ENCODE measurements around the gene MIS18A.
"Not testable (repeated sequence)": the region's sequence is repeated elsewhere in the genome, so short reads cannot be mapped to it uniquely, and the experiment has no call there.

The MIS18A gene

DNA sequence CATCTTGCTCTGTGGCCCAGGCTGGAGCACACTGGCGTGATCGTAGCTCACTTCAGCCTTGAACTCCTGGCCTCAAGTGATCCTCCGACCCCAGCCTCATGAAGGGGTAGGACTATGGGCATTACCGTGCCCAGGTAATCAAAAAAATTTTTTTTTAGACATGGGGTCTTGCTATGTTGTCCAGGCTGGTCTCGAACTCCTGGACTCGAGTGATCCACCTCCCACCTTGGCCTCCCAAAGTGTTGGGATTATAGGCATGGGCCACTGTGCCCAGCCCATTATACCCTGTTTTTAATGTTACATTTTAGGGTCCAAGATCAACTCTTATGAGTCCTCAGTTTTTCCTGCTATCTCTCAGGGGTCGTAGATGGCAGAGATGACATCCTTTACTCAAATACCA, 26.1 kb upstream of the MIS18A start:
- DNase-seq (ENCODE audit: low read depth) = no peak

DNA sequence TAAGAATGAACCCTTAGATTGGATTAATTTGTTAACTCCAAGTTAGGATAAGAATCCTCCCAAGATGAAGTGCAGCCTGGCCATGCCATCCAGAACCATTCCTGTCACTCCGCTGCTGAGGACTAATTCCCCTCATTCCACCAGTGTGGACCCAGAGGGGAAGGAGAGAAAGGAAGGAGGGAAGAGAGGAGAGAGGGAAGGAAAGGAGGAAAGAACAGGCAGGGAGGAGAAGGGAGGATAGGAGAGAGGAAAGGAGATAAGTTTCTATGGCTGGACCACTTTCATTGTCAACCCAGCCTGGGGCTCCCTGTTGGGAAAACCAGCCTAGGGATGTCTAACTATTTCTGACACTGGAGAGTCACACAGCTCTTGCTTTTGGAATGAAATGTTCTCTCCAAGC, 24.5 kb upstream of the MIS18A start:
- no peak for DNase-seq (ENCODE audit: low read depth)

DNA sequence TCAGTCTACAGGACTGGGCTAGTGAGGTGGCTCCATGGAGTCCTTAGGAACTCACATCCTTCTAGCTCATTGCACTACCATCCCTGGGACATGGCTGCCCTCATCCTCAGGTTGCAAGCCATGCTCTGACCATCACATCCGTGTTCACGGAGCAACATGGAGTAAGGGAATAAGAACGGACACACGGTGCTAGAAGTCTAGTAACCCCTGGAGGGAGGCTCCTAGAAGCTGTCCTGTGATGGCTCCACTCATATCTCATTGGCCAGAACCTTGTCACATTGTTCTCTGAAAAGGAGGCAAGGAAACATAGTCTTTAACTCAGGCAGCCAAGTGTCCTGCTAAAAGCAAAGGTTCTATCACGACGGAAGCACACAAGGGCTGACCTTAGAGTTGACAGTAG, 23.7 kb upstream of the MIS18A start:
- DNase-seq (ENCODE audit: low read depth) = no peak

DNA sequence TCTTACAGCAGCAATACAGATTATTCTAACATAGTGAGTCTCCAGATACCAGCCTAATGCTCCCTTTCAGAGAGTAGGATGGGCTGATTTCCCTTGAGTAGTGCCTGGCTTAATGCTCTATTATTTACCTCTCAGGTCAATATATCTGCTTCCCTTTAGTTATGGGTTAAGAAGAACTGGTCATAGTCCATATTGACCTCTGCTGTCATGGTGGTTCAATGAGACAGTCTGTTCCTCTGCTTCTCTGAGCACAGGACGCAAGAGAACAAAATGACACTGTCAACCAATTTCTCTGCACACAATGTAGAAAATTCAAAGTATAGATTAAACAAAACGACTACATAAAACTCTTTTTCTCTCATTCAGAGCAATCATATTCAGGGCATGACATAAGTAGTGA, 22.7 kb upstream of the MIS18A start:
- DNase-seq (ENCODE audit: low read depth) = no peak

DNA sequence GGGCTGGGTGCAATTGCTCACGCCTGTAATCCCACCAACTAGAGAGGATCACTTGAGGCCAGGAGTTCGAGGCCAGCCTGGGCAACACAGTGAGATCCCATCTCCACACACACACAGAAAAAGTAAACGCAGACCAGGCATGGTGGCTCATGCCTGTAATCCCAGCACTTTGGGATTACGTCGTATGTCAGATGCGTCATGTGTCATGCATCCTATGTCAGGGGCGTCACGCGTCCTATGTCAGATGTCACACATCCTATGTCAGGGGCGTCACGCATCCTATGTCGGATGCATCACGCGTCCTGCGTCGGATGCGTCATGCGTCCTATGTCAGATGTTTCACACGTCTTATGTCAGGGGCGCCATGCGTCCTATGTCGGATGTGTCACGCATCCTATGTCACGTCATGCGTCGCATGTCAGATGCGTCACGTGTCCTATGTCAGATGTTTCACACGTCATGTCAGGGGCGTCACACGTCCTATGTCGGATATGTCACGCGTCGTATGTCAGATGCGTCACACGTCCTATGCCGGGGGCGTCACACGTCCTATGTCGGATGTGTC, 21.4 kb upstream of the MIS18A start:
- DNase-seq (ENCODE audit: low read depth) = no peak

DNA sequence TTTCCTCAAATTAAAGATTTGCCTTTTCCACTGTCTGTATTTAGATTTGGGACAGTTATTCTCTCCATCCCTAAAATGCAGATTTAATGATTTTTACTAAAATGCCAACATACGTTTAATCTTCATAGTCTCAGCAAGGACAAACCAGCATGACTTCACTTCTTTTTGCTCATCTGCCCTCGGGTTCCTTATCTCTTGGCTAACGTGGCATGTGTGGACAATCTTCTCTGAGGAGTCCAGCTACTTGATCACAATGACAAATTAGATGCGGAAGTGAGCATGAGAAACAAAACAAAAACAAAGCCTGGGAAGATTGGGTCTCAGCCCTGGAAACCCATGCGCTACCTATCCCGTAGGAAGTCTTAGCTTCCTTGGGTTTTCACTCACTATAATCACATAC, 20.8 kb upstream of the MIS18A start:
- DNase-seq (ENCODE audit: low read depth) = no peak

DNA sequence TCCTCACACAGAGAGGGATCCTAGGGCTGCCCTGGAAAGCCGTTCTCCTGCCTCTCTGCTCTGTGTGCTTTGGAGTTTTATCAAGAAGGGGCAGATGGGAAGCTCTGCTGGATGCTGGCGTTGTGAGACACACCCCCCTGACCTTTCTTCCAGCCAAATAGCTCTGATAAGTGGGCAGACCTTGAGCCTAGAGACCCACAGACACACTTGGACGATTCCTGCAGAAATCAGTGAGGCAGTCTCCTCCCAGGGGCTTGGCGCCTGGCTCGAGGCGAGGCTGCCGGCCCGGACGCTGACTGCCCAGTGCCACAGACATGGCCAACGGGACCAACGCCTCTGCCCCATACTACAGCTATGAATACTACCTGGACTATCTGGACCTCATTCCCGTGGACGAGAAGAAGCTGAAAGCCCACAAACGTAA, 19.8 kb upstream of the MIS18A start, which contains the start of gene MRAP:
Gene MRAP, plus strand, starts transcription at position 198 of the 424 bp plus-strand sequence. Its CDS starts 117 bp downstream, at position 315.
- no peak for DNase-seq (ENCODE audit: low read depth)

DNA sequence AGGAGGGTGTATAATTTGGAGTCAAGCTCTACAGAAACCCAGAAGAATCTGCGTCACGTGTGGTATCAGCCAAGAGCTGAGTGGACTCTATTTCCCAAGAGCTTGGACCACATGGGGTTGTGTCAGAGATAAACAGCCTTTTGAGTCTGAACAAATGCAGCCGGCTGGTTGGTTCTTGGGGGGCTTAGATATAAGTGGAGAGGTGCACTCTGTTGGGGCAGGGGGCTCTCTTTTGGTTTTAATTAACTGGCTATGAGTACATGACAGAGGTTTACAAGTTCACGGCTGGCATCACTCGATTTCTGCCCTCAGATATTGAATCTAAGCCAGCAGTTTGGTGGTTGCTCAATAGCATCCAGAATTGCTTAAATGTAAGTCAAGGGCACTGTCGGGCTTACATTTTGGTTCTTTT, 19.3 kb upstream of the MIS18A start:
- no peak for DNase-seq (ENCODE audit: low read depth)

DNA sequence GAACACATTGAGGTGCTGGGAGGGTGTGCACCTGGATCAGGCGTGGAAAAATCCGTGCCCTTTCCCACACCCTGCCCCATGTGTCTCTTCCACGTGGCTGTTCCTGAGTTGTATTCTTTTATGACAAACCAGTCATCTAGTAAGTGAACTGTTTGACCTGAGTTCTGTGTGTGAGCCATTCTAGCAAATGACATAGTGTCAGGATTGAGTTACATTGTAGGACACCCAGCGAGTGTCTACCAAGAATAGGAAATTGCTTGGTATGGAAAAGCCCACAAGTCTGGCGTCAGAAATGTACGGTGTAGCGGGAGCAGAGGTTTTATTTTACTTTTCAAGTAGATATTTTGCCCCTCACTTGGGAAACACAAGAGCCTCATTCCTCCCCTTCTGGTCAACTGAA, 18.6 kb upstream of the MIS18A start:
- no peak for DNase-seq (ENCODE audit: low read depth)

DNA sequence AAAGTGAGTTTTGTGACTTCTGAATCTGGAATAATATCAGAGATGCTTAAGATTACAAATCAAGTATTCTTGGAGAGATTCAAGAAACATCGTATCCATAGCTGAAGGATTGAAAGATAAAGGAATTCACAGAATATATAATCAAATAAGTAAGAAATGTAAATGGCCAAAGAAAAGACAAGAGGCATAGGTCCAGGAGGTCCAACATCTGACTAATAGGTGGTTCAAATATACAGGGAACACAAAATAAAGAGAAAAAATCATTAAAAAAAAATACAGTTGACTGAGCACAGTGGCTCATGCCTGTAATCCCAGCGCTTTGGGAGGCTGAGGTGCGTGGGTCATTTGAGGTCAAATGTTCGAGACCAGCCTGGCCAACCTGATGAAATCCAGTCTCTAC, 6.6 kb upstream of the MIS18A start:
- DNase-seq (ENCODE audit: low read depth) = no peak

DNA sequence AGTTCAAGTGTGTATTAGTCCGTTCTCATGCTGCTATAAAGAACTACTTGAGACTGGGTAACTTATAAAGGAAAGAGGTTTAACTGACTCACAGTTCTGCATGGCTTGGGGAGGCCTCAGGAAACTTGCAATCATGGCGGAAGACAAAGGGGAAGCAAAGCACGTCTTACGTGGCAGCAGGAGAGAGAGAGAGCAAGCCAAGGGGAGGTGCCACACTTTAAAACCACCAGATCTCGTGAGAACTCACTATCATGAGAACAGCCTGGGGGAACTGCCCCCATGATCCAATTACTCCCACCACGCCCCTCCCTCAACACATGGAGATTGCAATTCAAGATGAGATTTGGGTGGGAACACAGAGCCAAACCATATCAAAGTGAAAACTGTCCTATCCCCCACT, 4.1 kb upstream of the MIS18A start:
- no peak for DNase-seq (ENCODE audit: low read depth)

DNA sequence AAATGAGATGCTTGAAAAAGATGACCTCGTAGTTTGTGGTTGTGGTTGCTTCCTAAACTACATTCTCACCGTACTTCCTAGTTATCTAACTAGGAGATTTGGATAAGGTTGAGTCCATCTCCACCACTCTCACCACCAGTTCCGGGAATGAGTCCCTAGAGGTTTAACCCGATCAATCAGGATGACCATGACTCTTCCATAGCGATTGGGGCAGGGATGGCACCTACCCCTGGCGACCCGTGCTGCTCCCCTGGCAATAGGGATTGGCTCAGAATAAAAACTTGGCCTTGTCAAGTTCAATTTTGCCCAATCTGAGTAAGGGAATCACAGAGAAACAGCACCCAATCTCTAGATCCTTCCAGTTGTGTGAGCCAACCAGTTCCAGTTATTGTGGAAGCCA, 2.7 kb upstream of the MIS18A start:
- DNase-seq (ENCODE audit: low read depth) = no peak

DNA sequence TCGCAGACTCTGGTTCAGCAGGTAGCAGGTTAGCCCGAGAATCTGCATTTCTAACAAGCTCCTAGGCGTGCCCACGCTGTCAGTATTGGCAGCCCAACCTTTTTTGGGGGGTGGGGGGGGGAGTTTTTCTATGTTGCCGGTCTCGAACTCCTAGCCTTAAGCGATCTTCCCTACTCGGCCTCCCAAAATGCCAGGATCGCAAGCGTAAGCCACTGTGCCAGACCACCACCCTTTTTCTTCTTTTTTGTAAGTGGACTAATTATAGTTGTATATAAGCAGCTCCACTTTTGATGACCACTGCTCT, 480 bp upstream of the MIS18A start:
- no peak for DNase-seq (ENCODE audit: low read depth)

DNA sequence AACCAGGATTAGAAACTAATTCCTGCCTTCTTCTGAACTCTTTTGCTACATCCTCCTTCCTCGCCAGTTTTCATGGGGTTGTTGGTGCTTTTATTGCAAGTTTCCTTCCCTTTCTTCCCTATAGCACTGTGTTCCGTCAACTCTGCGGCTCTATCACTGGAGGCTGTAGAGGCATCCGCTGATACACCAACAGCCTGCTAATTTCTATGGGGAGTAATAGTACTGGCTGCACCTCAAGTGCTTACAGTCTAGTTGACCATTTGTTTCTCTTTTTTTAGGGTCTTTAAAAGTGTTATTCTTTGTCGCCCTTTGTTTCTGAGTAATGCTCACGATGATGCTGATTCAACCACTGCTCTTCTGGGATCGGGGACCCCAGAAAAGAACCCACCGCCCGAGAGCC, 746 bp downstream of the MIS18A start:
- DNase-seq (ENCODE audit: low read depth) = no peak

DNA sequence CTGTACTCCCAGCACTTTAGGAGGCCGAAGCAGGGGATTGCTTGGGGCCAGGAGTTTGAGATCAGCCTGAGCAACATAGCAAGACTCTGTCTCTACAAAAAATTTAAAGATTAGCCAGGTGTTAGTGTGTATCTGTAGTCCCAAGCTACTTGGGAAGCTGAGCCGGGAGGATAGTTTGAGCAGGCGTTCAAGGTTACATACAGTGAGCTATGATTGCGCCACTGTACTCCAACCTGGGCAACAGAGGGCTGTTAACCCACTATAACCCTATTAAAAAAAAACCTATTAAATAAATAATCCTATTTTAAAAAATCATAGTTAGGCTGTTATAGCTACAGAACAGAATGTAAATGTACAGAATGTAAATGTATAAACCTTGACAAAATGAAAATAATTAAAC, 2.2 kb downstream of the MIS18A start:
- DNase-seq (ENCODE audit: low read depth) = no peak

DNA sequence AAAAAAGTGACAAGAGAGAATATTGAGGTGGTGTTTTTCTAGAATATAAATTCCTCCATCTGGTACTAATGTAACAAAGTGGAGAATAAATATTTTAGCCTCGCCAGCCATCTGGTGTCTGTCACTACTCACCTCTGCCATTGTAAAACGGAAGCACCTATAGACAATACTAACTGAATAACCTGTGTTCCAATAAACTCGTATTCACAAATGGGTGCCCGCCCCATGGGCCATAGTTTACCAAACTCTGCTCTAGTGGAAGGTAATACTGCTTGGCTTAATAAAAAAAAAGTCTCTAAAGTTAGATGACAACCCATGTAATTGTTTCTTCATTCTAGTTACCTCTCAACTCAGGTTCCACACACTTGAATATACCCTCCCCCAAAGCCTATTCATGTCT, 8.1 kb downstream of the MIS18A start:
- no peak for DNase-seq (ENCODE audit: low read depth)

DNA sequence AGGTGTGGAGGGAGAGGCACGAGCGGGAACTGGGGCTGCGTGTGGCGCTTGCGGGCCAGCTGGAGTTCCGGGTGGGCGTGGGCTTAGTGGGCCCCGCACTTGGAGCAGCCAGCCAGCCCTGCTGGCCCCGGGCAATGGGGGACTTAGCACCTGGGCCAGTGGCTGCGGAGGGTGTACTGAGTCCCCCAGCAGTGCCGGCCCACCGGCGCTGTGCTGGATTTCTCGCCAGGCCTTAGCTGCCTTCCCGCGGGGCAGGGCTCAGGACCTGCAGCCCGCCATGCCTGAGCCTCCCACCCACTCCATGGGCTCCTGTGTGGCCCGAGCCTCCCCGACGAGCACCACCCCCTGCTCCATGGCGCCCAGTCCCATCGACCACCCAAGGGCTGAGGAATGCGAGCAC, 13.5 kb downstream of the MIS18A start:
- DNase-seq (ENCODE audit: low read depth) = not testable (repeated sequence)

DNA sequence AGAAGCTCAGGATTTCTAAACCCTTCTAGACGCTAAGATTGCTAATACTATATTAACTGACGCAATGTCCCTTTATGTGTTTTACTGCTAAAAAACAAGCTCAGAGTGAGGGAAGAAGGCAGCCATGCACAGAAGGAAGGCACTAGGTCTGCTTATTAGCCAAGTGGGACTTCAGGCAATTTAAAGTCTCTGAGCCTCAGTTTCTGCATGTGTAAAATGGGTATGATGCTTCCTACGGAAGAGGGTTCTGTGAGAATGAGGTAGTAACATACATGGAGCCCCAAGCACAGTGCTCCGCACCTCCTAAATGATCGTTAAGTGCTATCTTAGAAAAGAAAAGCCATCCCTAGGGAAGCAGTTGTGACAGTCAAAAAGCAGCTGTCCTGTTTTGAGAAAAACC, 16.9 kb downstream of the MIS18A start:
- DNase-seq (ENCODE audit: low read depth) = no peak

DNA sequence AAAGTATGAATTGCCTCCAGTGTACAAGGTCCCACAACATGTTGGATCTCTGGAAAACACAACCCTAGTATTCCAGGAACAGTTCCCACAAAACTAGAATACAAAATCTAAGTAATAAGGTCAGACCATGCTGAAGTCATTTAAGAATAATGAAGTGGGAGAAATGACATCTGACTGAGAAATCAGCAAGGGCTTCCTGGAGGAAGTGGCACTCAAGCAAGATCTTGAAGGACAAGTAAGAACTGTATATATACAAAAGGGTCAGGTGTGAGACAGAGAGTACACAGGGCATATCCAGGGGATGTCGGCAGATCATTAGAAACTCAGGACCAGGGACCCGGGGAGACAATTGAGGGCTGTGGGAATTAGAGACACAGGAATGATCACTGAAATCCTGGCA, 18.7 kb downstream of the MIS18A start:
- DNase-seq (ENCODE audit: low read depth) = no peak

DNA sequence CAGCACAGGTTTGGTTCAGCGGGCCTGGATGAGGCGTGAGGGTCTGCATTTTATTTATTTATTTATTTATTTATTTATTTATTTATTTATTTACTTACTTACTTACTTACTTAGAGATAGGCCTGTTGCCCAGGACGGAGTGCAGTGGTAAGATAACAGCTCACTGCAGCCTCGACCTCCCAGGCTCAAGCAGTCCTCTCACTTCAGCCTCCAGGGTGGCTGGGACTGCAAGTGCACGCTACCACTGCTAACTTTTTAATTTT, 20.1 kb downstream of the MIS18A start:
- not testable (repeated sequence) for DNase-seq (ENCODE audit: low read depth)

DNA sequence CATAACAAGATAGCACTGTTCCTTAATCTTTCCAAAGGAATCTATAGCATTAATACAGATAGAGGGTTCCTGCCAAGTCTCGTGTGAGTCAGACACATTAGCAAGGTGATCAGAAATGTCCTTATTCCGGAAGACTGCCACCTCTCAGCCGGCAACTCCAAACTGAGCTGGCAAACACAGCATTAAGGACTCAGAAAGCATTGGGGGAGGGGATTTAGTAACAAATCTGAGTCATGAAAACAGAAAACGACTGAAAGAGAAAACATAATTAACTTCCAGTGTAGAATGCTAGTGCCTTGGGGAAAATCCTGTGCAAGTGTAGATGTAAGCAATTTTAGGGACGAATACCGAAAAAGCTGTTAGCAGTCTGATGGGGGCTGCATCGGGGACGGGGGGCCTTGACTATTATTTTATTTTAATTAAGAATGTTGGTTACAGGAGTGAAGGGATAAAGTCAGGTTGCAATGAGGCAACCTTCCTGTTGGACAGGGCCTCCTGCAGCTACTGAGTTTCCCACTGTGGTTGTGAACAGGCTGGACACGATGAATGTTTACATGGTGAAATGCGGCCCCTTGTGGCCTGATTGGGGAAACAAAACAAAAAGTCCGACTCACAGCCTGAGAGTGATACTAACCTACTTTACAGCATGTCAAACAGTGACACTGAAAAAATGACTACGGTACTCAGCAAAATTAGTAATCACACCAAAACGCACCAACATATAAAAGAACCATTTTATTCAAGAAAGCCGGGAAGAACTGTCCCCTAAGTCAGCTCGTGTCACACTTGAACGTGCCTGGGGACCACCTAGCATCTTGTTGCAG, 20.7 kb downstream of the MIS18A start:
- no peak for DNase-seq (ENCODE audit: low read depth)

DNA sequence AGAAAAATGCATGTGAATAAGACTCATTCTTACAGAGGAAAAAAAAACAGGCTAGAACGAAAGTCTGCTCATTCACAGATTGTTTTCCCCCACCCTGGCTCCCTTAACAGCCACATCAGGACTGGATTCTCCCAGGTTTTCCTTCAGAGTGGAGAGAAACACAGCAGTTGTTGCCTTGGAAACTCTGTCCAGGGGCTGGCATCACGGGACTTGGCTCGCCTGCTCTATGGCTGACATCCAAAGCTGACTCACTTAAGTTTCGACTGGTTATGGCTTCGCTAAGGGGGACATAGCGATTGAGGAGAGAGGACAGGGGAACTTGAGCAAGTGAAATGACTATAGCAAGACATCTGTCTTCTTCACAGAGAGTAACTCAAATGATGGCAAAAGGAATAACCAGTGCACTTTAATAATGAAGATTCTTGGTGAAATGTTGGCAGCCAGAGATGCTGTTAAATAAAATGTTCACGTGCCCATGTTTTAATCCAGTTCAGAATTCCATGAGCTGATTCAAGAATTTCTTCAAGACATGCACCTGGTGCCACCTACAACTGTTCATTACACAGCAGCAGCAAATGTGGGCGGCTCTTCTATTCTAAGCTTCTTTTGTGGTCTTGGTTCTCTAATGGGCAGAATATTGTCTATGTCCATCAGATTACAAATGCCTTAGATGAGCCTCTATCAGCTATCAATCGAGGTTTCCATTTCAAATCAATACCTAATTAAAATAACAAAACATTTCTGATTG, 21.8 kb downstream of the MIS18A start:
- DNase-seq (ENCODE audit: low read depth) = no peak

DNA sequence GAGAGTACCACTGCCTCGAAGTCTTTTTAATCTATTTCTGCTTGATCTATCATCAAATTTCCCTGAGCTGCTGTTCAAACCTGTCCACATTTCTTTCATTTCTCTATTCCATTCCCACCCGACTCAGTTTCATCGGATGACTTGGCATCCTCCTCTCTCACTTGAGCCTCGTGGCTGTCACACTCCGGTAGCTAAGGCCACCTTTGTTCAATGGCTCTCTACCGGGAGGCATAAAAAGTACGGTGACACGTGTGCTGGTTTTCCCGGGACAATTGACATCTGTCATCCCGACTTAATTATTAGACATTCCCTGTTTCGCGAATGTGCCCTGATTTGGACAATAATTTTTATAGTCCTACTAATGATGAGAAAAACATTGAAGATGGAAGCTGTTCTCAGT, 22.6 kb downstream of the MIS18A start:
- no peak for DNase-seq (ENCODE audit: low read depth)

DNA sequence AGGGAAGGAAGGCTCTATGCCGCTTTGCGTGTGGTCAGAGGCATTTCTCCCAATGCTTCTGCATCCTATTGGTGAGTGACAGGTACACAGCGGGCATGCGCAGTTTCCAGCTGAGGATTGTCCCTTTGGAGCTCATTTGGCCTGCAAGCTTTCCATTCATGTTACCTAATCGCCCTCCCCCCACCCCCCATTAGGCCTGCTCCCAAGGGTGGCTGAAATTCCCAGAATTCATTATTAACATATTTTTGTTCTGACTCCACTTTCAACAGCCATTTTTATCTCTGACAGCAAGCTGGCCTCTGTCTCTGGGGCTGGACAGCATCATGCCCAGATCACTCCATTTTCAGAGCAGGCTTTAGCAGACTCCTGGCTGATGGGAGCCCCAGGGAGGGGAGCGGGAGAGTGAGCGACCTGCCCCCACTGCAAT, 25.6 kb downstream of the MIS18A start:
- no peak for DNase-seq (ENCODE audit: low read depth)

Data from activated T-helper 1 cell treated with Interleukin-2 at 50 U/mL for 16 hours (primary cell).